Activated naive CD8-positive, alpha-beta T cell treated with anti-CD3 and anti-CD28 coated beads, Interleukin-2, amount 50 U/mL, for 16 hours (primary cell): ENCODE measurements around the gene RPP25.
"Not testable (repeated sequence)": the region's sequence is repeated elsewhere in the genome, so short reads cannot be mapped to it uniquely, and the experiment has no call there.

Experiments
- DNase-seq: peaks from one replicate; pipeline ENCODE4 v3.0.0-alpha.2; 2020; ENCODE audit warnings: low read depth, low spot score

Gene RPP25

GRCh38 chr15:74917676-74918075 lies 38.9 kb downstream of the RPP25 start:
- DNase-seq, result no peak

GRCh38 chr15:74913799-74914198 lies 42.8 kb downstream of the RPP25 start:
- DNase-seq, result not testable (repeated sequence)

- no peak for DNase-seq
Measured at GRCh38 chr15:74913041-74913440, 43.5 kb downstream of the RPP25 start.

GRCh38 chr15:74908635-74909034 lies 47.9 kb downstream of the RPP25 start:
- no peak for DNase-seq

GRCh38 chr15:74907163-74907870 lies 49.3 kb downstream of the RPP25 start:
- DNase-seq, result no peak

- DNase-seq, result peak; percentile 25
Measured at GRCh38 chr15:74906450-74907162, 50.0 kb downstream of the RPP25 start, which contains the start of gene FAM219B. TSS of gene FAM219B (minus strand) at chr15:74906851. CDS start at chr15:74906800, 51 bp downstream.

GRCh38 chr15:74906067-74906449 lies 50.5 kb downstream of the RPP25 start:
- DNase-seq, result no peak
